22Rv1 (cell line): Measurements from ENCODE around the gene KAZN.
A peak's percentile ranks its signal among the peaks of the same experiment; 100 is the strongest.

Experiments used
- CTCF ChIP-seq: fragments of 450-650 bp; IDR thresholded peaks from 2 replicates; pipeline ENCODE4 v1.5.1; 2017; ENCODE audit warnings: mild to moderate bottlenecking
- ZFX ChIP-seq: fragments of 450-650 bp; IDR thresholded peaks from 2 replicates; pipeline ENCODE4 v1.6.1; 2017; ENCODE audit warnings: antibody characterized with exemption, borderline replicate concordance

- TF ChIP-seq CTCF, result peak; percentile 14; the same call in 1 of the 2 replicates
- no peak for TF ChIP-seq ZFX
Measured at GRCh38 chr1:14608308-14608707, 9.8 kb downstream of the KAZN start.
